Measurements from ENCODE around the gene PTPN18.

The PTPN18 gene

GRCh38 chr2:130374587-130375290 is 18.9 kb downstream of the PTPN18 start:
- Histone ChIP-seq H3K36me3 (ENCODE audit: control insufficient read depth, insufficient read depth, low read length) (no peaks in the 10 kb centered on the region), H3K4me2 (ENCODE audit: low read length) (no peak overlapping the region), H3K79me2 (peaks cover 2% of the 10 kb centered on the region), H3K27ac (no peak overlapping the region), H2AFZ (no peak overlapping the region), H3K9me3 (ENCODE audit: control insufficient read depth, low read length) (no peaks in the 10 kb centered on the region), H3K27me3 (ENCODE audit: control insufficient read depth, insufficient read depth, low read length) (no peaks in the 10 kb centered on the region), H3K4me3 (ENCODE audit: low read depth, low read length) (no peak overlapping the region), H3K9ac (no peak overlapping the region), H3K4me1 (peaks cover 7% of the 10 kb centered on the region)
- TF ChIP-seq, protein P1, sequence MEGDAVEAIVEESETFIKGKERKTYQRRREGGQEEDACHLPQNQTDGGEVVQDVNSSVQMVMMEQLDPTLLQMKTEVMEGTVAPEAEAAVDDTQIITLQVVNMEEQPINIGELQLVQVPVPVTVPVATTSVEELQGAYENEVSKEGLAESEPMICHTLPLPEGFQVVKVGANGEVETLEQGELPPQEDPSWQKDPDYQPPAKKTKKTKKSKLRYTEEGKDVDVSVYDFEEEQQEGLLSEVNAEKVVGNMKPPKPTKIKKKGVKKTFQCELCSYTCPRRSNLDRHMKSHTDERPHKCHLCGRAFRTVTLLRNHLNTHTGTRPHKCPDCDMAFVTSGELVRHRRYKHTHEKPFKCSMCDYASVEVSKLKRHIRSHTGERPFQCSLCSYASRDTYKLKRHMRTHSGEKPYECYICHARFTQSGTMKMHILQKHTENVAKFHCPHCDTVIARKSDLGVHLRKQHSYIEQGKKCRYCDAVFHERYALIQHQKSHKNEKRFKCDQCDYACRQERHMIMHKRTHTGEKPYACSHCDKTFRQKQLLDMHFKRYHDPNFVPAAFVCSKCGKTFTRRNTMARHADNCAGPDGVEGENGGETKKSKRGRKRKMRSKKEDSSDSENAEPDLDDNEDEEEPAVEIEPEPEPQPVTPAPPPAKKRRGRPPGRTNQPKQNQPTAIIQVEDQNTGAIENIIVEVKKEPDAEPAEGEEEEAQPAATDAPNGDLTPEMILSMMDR (IDR thresholded peaks at IDR 0.05) = no peak

DNA sequence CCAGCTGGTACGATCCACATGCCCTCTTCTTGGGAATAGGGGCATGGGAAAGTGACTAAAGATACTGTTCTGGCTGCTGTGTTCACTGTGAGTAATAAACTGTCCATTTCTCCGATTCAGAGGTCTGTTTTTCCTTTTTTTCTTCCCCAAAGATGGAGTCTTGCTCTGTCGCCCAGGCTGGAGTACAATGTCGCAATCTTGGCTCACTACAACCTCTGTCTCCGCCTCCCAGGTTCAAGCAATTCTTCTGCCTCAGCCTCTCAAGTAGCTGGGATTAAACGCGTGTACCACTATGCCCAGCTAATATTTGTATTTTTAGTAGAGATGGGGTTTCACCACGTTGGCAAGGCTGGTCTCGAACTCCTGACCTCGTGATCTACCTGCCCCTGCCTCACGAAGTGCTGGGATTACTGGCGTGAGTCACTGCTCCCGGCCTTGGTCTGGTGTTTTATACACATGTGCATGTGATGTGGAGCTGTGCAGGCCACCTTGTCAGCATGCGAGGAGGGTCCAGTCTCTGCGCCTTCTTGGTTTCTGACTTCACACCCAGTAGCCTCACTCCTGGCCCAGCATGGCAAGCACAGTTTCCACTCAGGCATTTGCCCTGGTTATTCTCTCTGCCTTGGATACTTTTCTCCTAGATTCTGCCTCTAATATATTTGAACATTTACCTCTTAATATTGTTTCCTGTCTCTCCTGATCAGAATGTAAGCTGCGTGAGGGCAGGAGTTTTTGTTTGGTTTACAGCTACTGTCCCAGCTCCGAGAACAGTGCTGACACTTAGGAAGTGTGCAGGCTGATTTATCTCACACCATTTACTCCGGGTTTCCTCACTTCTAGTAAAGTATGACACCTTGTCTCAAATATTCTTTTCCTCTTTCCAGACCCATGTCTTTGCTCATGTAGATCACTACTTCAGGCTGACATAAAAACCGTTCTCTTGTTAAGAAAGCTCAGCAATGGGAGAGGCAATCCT is 19.7 kb downstream of the PTPN18 start:
- H3K27ac ChIP-seq = no peak overlapping the region
- H3K36me3 ChIP-seq (ENCODE audit: control insufficient read depth, insufficient read depth, low read length) = no peaks in the 10 kb centered on the region
- H3K4me3 ChIP-seq (ENCODE audit: low read depth, low read length) = no peak overlapping the region
- H3K79me2 ChIP-seq = peaks cover 2% of the 10 kb centered on the region
- H3K27me3 ChIP-seq (ENCODE audit: control insufficient read depth, insufficient read depth, low read length) = no peaks in the 10 kb centered on the region
- H2AFZ ChIP-seq = no peak overlapping the region
- no peak overlapping the region for H3K4me2 ChIP-seq (ENCODE audit: low read length)
- H3K9ac ChIP-seq = no peak overlapping the region
- TF ChIP-seq, protein P1 (IDR thresholded peaks at IDR 0.05) = no peak
- H3K4me1 ChIP-seq = peaks cover 7% of the 10 kb centered on the region
- H3K9me3 ChIP-seq (ENCODE audit: control insufficient read depth, low read length) = no peaks in the 10 kb centered on the region

DNA sequence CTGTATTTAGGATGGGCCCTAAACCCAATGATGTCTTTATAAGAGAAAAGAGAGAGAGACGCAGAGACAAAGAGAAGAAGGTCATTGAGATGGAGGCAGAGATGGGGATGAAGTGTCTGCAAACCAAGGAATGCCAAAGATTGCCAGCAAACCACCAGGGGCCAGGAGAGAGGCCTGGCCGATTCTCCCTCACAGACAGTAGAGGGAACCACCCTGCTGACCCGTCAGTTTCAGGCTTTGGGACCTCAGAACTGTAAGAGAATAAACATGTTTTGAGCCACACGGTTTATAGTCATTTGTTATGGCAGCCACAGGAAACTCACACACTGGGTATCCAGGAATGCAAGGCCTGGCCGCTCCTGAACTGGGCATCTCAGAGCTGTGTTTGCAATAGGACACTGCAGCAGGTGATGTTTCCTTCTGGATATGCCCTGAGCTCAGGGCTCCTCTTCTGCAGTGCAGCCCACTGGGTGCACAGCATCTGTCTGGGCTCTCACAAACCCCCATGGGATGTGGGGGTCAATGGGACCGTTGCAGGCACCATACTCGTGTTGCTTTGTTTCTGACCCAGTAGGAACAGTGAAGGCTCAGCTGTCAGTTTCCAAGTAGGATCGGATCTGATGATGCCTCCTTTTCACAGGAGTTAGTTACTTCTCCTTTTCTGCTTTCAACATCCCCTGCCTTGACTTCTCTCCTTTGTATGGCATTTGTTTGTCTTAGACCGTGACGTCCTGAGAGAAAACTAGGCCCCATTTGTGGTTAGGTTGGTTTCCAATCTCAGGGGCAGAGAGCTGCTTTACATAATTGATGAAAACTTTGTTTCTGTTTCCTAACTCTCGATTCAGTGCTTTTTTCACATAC is 20.8 kb downstream of the PTPN18 start:
- Histone ChIP-seq H2AFZ (no peak overlapping the region), H3K9me3 (ENCODE audit: control insufficient read depth, low read length) (no peaks in the 10 kb centered on the region), H3K79me2 (peaks cover 2% of the 10 kb centered on the region), H3K27ac (no peak overlapping the region), H3K9ac (no peak overlapping the region), H3K27me3 (ENCODE audit: control insufficient read depth, insufficient read depth, low read length) (no peaks in the 10 kb centered on the region), H3K4me3 (ENCODE audit: low read depth, low read length) (no peak overlapping the region), H3K4me1 (peaks cover 7% of the 10 kb centered on the region), H3K36me3 (ENCODE audit: control insufficient read depth, insufficient read depth, low read length) (no peaks in the 10 kb centered on the region), H3K4me2 (ENCODE audit: low read length) (no peak overlapping the region)
- TF ChIP-seq, protein P1 (IDR thresholded peaks at IDR 0.05) = no peak

DNA sequence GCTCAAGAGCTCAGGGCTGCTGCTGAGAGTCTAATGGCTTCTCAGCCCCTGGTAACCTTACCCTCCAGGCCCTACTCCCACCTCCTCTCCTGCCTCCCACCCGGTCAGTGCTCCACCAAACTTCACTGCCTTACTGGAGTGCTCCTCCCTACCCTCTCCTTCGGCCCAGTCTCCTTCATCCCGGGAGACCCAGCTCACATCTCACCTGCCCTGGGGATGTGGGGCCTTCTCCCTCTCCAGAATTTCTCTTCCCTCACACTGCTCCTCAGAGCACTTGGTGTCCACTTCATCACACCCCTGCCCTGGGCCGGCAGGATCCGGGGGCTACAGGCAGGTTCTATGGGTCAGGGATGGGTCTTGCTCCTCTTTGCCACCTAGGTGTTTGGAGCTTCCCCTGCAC is 21.6 kb downstream of the PTPN18 start:
- H3K36me3 ChIP-seq (ENCODE audit: control insufficient read depth, insufficient read depth, low read length) = no peaks in the 10 kb centered on the region

More for the DNA sequence above, 21.6 kb downstream of the PTPN18 start:
- Histone ChIP-seq H3K9me3 (ENCODE audit: control insufficient read depth, low read length) (no peaks in the 10 kb centered on the region), H3K9ac (no peak overlapping the region), H3K27ac (no peak overlapping the region), H3K79me2 (peaks cover 2% of the 10 kb centered on the region), H3K27me3 (ENCODE audit: control insufficient read depth, insufficient read depth, low read length) (no peaks in the 10 kb centered on the region), H3K4me2 (ENCODE audit: low read length) (no peak overlapping the region), H2AFZ (no peak overlapping the region), H3K4me3 (ENCODE audit: low read depth, low read length) (no peak overlapping the region), H3K4me1 (peaks cover 7% of the 10 kb centered on the region)
- TF ChIP-seq, protein P1 (IDR thresholded peaks at IDR 0.05) = no peak
